Measurements from ENCODE around the gene CCDC171. TPM values are rescaled to one million over a fixed set of nuclear protein-coding genes. Genes with fewer than 3 reads are reported as not detected.

The CCDC171 gene
- polyA plus RNA-seq, 1 donor from 2014 or later: 9.1 TPM

GRCh38 chr9:15736569-15736968 lies 183.7 kb downstream of the CCDC171 start:
- H3K4me3 ChIP-seq (ENCODE audit: low read length): no peak overlapping the region
- no peak overlapping the region for H3K4me2 ChIP-seq (ENCODE audit: low read length)
- H3K36me3 ChIP-seq (ENCODE audit: insufficient read depth, low read length): no peaks in the 10 kb centered on the region
- no peaks in the 10 kb centered on the region for H3K27me3 ChIP-seq (ENCODE audit: insufficient read depth, low read depth, low read length)
- H3K9ac ChIP-seq (ENCODE audit: low read length): no peak overlapping the region
- H2AFZ ChIP-seq (ENCODE audit: low read depth, low read length): no peak overlapping the region
- H3F3A ChIP-seq (ENCODE audit: insufficient read depth, low read length, poor library complexity, severe bottlenecking): no peaks in the 10 kb centered on the region
- H3K9me2 ChIP-seq (ENCODE audit: insufficient read depth, low read length): no peaks in the 10 kb centered on the region
- H3K27ac ChIP-seq (ENCODE audit: low read length): no peak overlapping the region
- no peaks in the 10 kb centered on the region for H4K20me1 ChIP-seq (ENCODE audit: insufficient read depth)
- no peaks in the 10 kb centered on the region for H3K79me2 ChIP-seq (replicated peaks; ENCODE audit: insufficient read depth, low read length)
- no peaks in the 10 kb centered on the region for H3K9me3 ChIP-seq (ENCODE audit: low read length)
- no peak for TF ChIP-seq POLR2AphosphoS5 (IDR thresholded peaks at IDR 0.05)
- TF ChIP-seq EZH2 (IDR thresholded peaks at IDR 0.05; ENCODE audit: borderline replicate concordance, insufficient read depth, low read length, poor library complexity, severe bottlenecking): no peak
- no peak for TF ChIP-seq SMC3 (conservative IDR thresholded peaks at IDR 0.05; ENCODE audit: poor library complexity)
- TF ChIP-seq MXI1 (conservative IDR thresholded peaks at IDR 0.05; ENCODE audit: poor library complexity, severe bottlenecking): no peak
- TF ChIP-seq CTCF (IDR thresholded peaks at IDR 0.05; ENCODE audit: poor library complexity, severe bottlenecking): no peak
- TF ChIP-seq TAF1 (IDR thresholded peaks at IDR 0.05; ENCODE audit: low read depth): no peak
- TF ChIP-seq RAD21 (conservative IDR thresholded peaks at IDR 0.05): no peak

- TF ChIP-seq REST (IDR thresholded peaks at IDR 0.05; ENCODE audit: borderline replicate concordance) (no peak), TAF1 (IDR thresholded peaks at IDR 0.05; ENCODE audit: low read depth) (no peak), RAD21 (conservative IDR thresholded peaks at IDR 0.05) (no peak), POLR2AphosphoS5 (IDR thresholded peaks at IDR 0.05) (no peak), EZH2 (IDR thresholded peaks at IDR 0.05; ENCODE audit: borderline replicate concordance, insufficient read depth, low read length, poor library complexity, severe bottlenecking) (no peak)
These were observed 185.2 kb downstream of the CCDC171 start for GRCh38 chr9:15738011-15738410.

GRCh38 chr9:15741015-15741414 lies 188.2 kb downstream of the CCDC171 start:
- H3F3A ChIP-seq (ENCODE audit: insufficient read depth, low read length, poor library complexity, severe bottlenecking): no peaks in the 10 kb centered on the region
- H3K27me3 ChIP-seq (ENCODE audit: insufficient read depth, low read depth, low read length): no peaks in the 10 kb centered on the region
- H2AFZ ChIP-seq (ENCODE audit: low read depth, low read length): no peak overlapping the region
- TF ChIP-seq POLR2AphosphoS5 (IDR thresholded peaks at IDR 0.05): no peak
- TF ChIP-seq EZH2 (IDR thresholded peaks at IDR 0.05; ENCODE audit: borderline replicate concordance, insufficient read depth, low read length, poor library complexity, severe bottlenecking): no peak
- no peak for TF ChIP-seq CTCF (IDR thresholded peaks at IDR 0.05; ENCODE audit: poor library complexity, severe bottlenecking)
- no peak for TF ChIP-seq EP300 (conservative IDR thresholded peaks at IDR 0.05; ENCODE audit: poor library complexity, severe bottlenecking)
- TF ChIP-seq SMC3 (conservative IDR thresholded peaks at IDR 0.05; ENCODE audit: poor library complexity): no peak
- no peak for TF ChIP-seq MXI1 (conservative IDR thresholded peaks at IDR 0.05; ENCODE audit: poor library complexity, severe bottlenecking)
- no peak for TF ChIP-seq REST (IDR thresholded peaks at IDR 0.05; ENCODE audit: borderline replicate concordance)
- no peaks in the 10 kb centered on the region for H4K20me1 ChIP-seq (ENCODE audit: insufficient read depth)
- H3K9ac ChIP-seq (ENCODE audit: low read length): no peak overlapping the region
- no peaks in the 10 kb centered on the region for H3K36me3 ChIP-seq (ENCODE audit: insufficient read depth, low read length)
- no peak overlapping the region for H3K4me3 ChIP-seq (ENCODE audit: low read length)
- no peak overlapping the region for H3K27ac ChIP-seq (ENCODE audit: low read length)
- no peaks in the 10 kb centered on the region for H3K79me2 ChIP-seq (replicated peaks; ENCODE audit: insufficient read depth, low read length)
- H3K9me3 ChIP-seq (ENCODE audit: low read length): no peaks in the 10 kb centered on the region
- H3K4me2 ChIP-seq (ENCODE audit: low read length): no peak overlapping the region
- no peaks in the 10 kb centered on the region for H3K9me2 ChIP-seq (ENCODE audit: insufficient read depth, low read length)

More at GRCh38 chr9:15738011-15738410, 185.2 kb downstream of the CCDC171 start:
- H3K36me3 ChIP-seq (ENCODE audit: insufficient read depth, low read length): no peaks in the 10 kb centered on the region
- H3K27ac ChIP-seq (ENCODE audit: low read length): no peak overlapping the region
- H2AFZ ChIP-seq (ENCODE audit: low read depth, low read length): no peak overlapping the region
- H3K9ac ChIP-seq (ENCODE audit: low read length): no peak overlapping the region
- H3K27me3 ChIP-seq (ENCODE audit: insufficient read depth, low read depth, low read length): no peaks in the 10 kb centered on the region
- no peaks in the 10 kb centered on the region for H3K9me2 ChIP-seq (ENCODE audit: insufficient read depth, low read length)
- no peaks in the 10 kb centered on the region for H4K20me1 ChIP-seq (ENCODE audit: insufficient read depth)
- no peak overlapping the region for H3K4me3 ChIP-seq (ENCODE audit: low read length)
- no peaks in the 10 kb centered on the region for H3K9me3 ChIP-seq (ENCODE audit: low read length)
- H3K4me2 ChIP-seq (ENCODE audit: low read length): no peak overlapping the region
- no peaks in the 10 kb centered on the region for H3K79me2 ChIP-seq (replicated peaks; ENCODE audit: insufficient read depth, low read length)
- H3F3A ChIP-seq (ENCODE audit: insufficient read depth, low read length, poor library complexity, severe bottlenecking): no peaks in the 10 kb centered on the region
